ENCODE measurements around the gene ATG5.
"Not testable (repeated sequence)": the region's sequence is repeated elsewhere in the genome, so short reads cannot be mapped to it uniquely, and the experiment has no call there.

ATG5 gene

GRCh38 chr6:106259748-106260147 is 65.8 kb downstream of the ATG5 start:
- not testable (repeated sequence) for H4K91ac ChIP-seq (ENCODE audit: low read depth, low read length); H4K8ac ChIP-seq (ENCODE audit: low read depth, low read length); H3K4me3 ChIP-seq (ENCODE audit: low read depth, low read length); H3K4ac ChIP-seq (ENCODE audit: low read depth, low read length); H2BK120ac ChIP-seq (ENCODE audit: insufficient read depth, low read length, poor library complexity); H3K4me2 ChIP-seq (ENCODE audit: low read length); H3K79me2 ChIP-seq (ENCODE audit: control insufficient read depth, insufficient read depth, low read length, poor library complexity); H3K27me3 ChIP-seq (ENCODE audit: insufficient read depth, low read length); H3K9ac ChIP-seq (ENCODE audit: low read length); H2BK12ac ChIP-seq (ENCODE audit: low read length); H3K14ac ChIP-seq (ENCODE audit: low read length); H2BK5ac ChIP-seq (ENCODE audit: low read depth, low read length, poor library complexity); H2AK5ac ChIP-seq (ENCODE audit: low read length); DNase-seq; H3K36me3 ChIP-seq (ENCODE audit: control insufficient read depth in 1 of 2, insufficient read depth in 2 of 2, low read length in 2 of 2); H3K9me3 ChIP-seq (ENCODE audit: insufficient read depth, low read depth, low read length); H4K12ac ChIP-seq (ENCODE audit: low read depth, low read length); H3K23ac ChIP-seq (ENCODE audit: low read length); H3K27ac ChIP-seq (ENCODE audit: low read depth, low read length); H3K79me1 ChIP-seq (ENCODE audit: low read length); H2AFZ ChIP-seq (ENCODE audit: insufficient read depth, low read length, poor library complexity); H3K18ac ChIP-seq (ENCODE audit: low read length); H3K4me1 ChIP-seq (ENCODE audit: control insufficient read depth in 1 of 2, insufficient read depth in 2 of 2, low read length in 2 of 2)
- no CpG with 5 or more reads among the region's 2 CpGs for WGBS (ENCODE audit: extremely low coverage, insufficient coverage, insufficient read length)

GRCh38 chr6:106258726-106259125 is 66.8 kb downstream of the ATG5 start:
- no peak overlapping the region for H2AFZ ChIP-seq (ENCODE audit: insufficient read depth, low read length, poor library complexity)

GRCh38 chr6:106257195-106257594 is 68.4 kb downstream of the ATG5 start:
- H2BK5ac ChIP-seq (ENCODE audit: low read depth, low read length, poor library complexity), result no peak overlapping the region
- H4K12ac ChIP-seq (ENCODE audit: low read depth, low read length), result no peak overlapping the region
- H3K79me2 ChIP-seq (ENCODE audit: control insufficient read depth, insufficient read depth, low read length, poor library complexity), result peaks cover 2% of the 10 kb centered on the region
- no peak overlapping the region for H3K4me3 ChIP-seq (ENCODE audit: low read depth, low read length)
- no peak overlapping the region for H2AFZ ChIP-seq (ENCODE audit: insufficient read depth, low read length, poor library complexity)
- H2AK5ac ChIP-seq (ENCODE audit: low read length), result no peak overlapping the region
- H3K4me1 ChIP-seq (ENCODE audit: control insufficient read depth in 1 of 2, insufficient read depth in 2 of 2, low read length in 2 of 2), result no peaks in the 10 kb centered on the region
- WGBS (ENCODE audit: extremely low coverage, insufficient coverage, insufficient read length), result no CpG with 5 or more reads among the region's 2 CpGs
- H3K36me3 ChIP-seq (ENCODE audit: control insufficient read depth in 1 of 2, insufficient read depth in 2 of 2, low read length in 2 of 2), result no peaks in the 10 kb centered on the region
- H3K14ac ChIP-seq (ENCODE audit: low read length), result no peak overlapping the region
- no peaks in the 10 kb centered on the region for H3K9me3 ChIP-seq (ENCODE audit: insufficient read depth, low read depth, low read length)
- H4K91ac ChIP-seq (ENCODE audit: low read depth, low read length), result no peak overlapping the region
- H3K18ac ChIP-seq (ENCODE audit: low read length), result no peak overlapping the region
- H3K27me3 ChIP-seq (ENCODE audit: insufficient read depth, low read length), result no peaks in the 10 kb centered on the region
- no peak overlapping the region for H3K4me2 ChIP-seq (ENCODE audit: low read length)
- H2BK120ac ChIP-seq (ENCODE audit: insufficient read depth, low read length, poor library complexity), result no peak overlapping the region
- no peak overlapping the region for H2BK12ac ChIP-seq (ENCODE audit: low read length)
- no peak overlapping the region for H3K27ac ChIP-seq (ENCODE audit: low read depth, low read length)
- H3K23ac ChIP-seq (ENCODE audit: low read length), result no peak overlapping the region
- H4K8ac ChIP-seq (ENCODE audit: low read depth, low read length), result no peak overlapping the region
- H3K79me1 ChIP-seq (ENCODE audit: low read length), result no peaks in the 10 kb centered on the region
- H3K9ac ChIP-seq (ENCODE audit: low read length), result no peak overlapping the region
- no peak for DNase-seq
- H3K4ac ChIP-seq (ENCODE audit: low read depth, low read length), result no peak overlapping the region

More at GRCh38 chr6:106258726-106259125, 66.8 kb downstream of the ATG5 start:
- H2AK5ac ChIP-seq (ENCODE audit: low read length), result no peak overlapping the region
- H3K36me3 ChIP-seq (ENCODE audit: control insufficient read depth in 1 of 2, insufficient read depth in 2 of 2, low read length in 2 of 2), result peaks cover 0 to 3% of the 10 kb centered on the region in 2 experiments
- no peaks in the 10 kb centered on the region for H3K27me3 ChIP-seq (ENCODE audit: insufficient read depth, low read length)
- no peak overlapping the region for H3K14ac ChIP-seq (ENCODE audit: low read length)
- H3K4me2 ChIP-seq (ENCODE audit: low read length), result no peak overlapping the region
- no peaks in the 10 kb centered on the region for H3K9me3 ChIP-seq (ENCODE audit: insufficient read depth, low read depth, low read length)
- H3K79me1 ChIP-seq (ENCODE audit: low read length), result no peaks in the 10 kb centered on the region
- no peak overlapping the region for H3K4me3 ChIP-seq (ENCODE audit: low read depth, low read length)
- no peak overlapping the region for H2BK12ac ChIP-seq (ENCODE audit: low read length)
- DNase-seq, result no peak
- no peak overlapping the region for H4K91ac ChIP-seq (ENCODE audit: low read depth, low read length)
- H4K8ac ChIP-seq (ENCODE audit: low read depth, low read length), result no peak overlapping the region
- H3K23ac ChIP-seq (ENCODE audit: low read length), result no peak overlapping the region
- H2BK5ac ChIP-seq (ENCODE audit: low read depth, low read length, poor library complexity), result no peak overlapping the region
- H2BK120ac ChIP-seq (ENCODE audit: insufficient read depth, low read length, poor library complexity), result no peak overlapping the region
- H3K4me1 ChIP-seq (ENCODE audit: control insufficient read depth in 1 of 2, insufficient read depth in 2 of 2, low read length in 2 of 2), result no peaks in the 10 kb centered on the region
- H3K9ac ChIP-seq (ENCODE audit: low read length), result no peak overlapping the region
- H3K18ac ChIP-seq (ENCODE audit: low read length), result no peak overlapping the region
- H3K27ac ChIP-seq (ENCODE audit: low read depth, low read length), result no peak overlapping the region
- no peak overlapping the region for H4K12ac ChIP-seq (ENCODE audit: low read depth, low read length)
- H3K4ac ChIP-seq (ENCODE audit: low read depth, low read length), result no peak overlapping the region
- H3K79me2 ChIP-seq (ENCODE audit: control insufficient read depth, insufficient read depth, low read length, poor library complexity), result no peaks in the 10 kb centered on the region

- no peak overlapping the region for H2AK5ac ChIP-seq (ENCODE audit: low read length)
Observed at GRCh38 chr6:106256201-106256968, 69.2 kb downstream of the ATG5 start.

More at GRCh38 chr6:106256201-106256968, 69.2 kb downstream of the ATG5 start:
- H2BK5ac ChIP-seq (ENCODE audit: low read depth, low read length, poor library complexity), result no peak overlapping the region
- H4K12ac ChIP-seq (ENCODE audit: low read depth, low read length), result no peak overlapping the region
- no peaks in the 10 kb centered on the region for H3K79me1 ChIP-seq (ENCODE audit: low read length)
- H3K9ac ChIP-seq (ENCODE audit: low read length), result no peak overlapping the region
- H3K23ac ChIP-seq (ENCODE audit: low read length), result no peak overlapping the region
- no peak overlapping the region for H3K14ac ChIP-seq (ENCODE audit: low read length)
- H3K36me3 ChIP-seq (ENCODE audit: control insufficient read depth in 1 of 2, insufficient read depth in 2 of 2, low read length in 2 of 2), result no peaks in the 10 kb centered on the region
- DNase-seq, result no peak
- no peaks in the 10 kb centered on the region for H3K27me3 ChIP-seq (ENCODE audit: insufficient read depth, low read length)
- no peak overlapping the region for H2BK12ac ChIP-seq (ENCODE audit: low read length)
- H3K27ac ChIP-seq (ENCODE audit: low read depth, low read length), result no peak overlapping the region
- H3K4ac ChIP-seq (ENCODE audit: low read depth, low read length), result no peak overlapping the region
- H3K18ac ChIP-seq (ENCODE audit: low read length), result no peak overlapping the region
- no peak overlapping the region for H3K4me2 ChIP-seq (ENCODE audit: low read length)
- H2BK120ac ChIP-seq (ENCODE audit: insufficient read depth, low read length, poor library complexity), result no peak overlapping the region
- H3K4me3 ChIP-seq (ENCODE audit: low read depth, low read length), result no peak overlapping the region
- no CpG with 5 or more reads among the region's 4 CpGs for WGBS (ENCODE audit: extremely low coverage, insufficient coverage, insufficient read length)
- no peak overlapping the region for H4K8ac ChIP-seq (ENCODE audit: low read depth, low read length)
- no peak overlapping the region for H4K91ac ChIP-seq (ENCODE audit: low read depth, low read length)
- no peaks in the 10 kb centered on the region for H3K9me3 ChIP-seq (ENCODE audit: insufficient read depth, low read depth, low read length)
- peaks cover 2% of the 10 kb centered on the region for H3K79me2 ChIP-seq (ENCODE audit: control insufficient read depth, insufficient read depth, low read length, poor library complexity)
- H2AFZ ChIP-seq (ENCODE audit: insufficient read depth, low read length, poor library complexity), result no peak overlapping the region
- H3K4me1 ChIP-seq (ENCODE audit: control insufficient read depth in 1 of 2, insufficient read depth in 2 of 2, low read length in 2 of 2), result no peaks in the 10 kb centered on the region

Measured in trophoblast cell (in vitro differentiated cells and primary cell).